ENCODE results near the gene TIMM17A. TPM values are rescaled to one million over a fixed set of nuclear protein-coding genes. Genes with fewer than 3 reads are reported as not detected.

TIMM17A gene
- total RNA-seq, 1 experiment from 2014 or later, result 60.4 TPM

GRCh38 chr1:201988601-201989000, 33.3 kb downstream of the TIMM17A start:
- TF ChIP-seq CTCF (conservative IDR thresholded peaks at IDR 0.05), result no peak
- TF ChIP-seq EZH2 (IDR thresholded peaks at IDR 0.05; ENCODE audit: low read depth), result no peak
- Histone ChIP-seq H3K9me2 (ENCODE audit: insufficient read depth) (no peaks in the 10 kb centered on the region), H3F3A (ENCODE audit: insufficient read depth, low read depth) (peaks cover 9% of the 10 kb centered on the region; the same call in 1 of the 2 replicates), H3K9me3 (ENCODE audit: insufficient read depth, low read depth) (no peaks in the 10 kb centered on the region), H3K4me1 (replicated peaks; ENCODE audit: insufficient read depth) (peaks cover 9% of the 10 kb centered on the region), H4K20me1 (ENCODE audit: insufficient read depth) (no peaks in the 10 kb centered on the region), H2AFZ (no peak overlapping the region), H3K79me2 (ENCODE audit: low read depth) (peaks cover 35% of the 10 kb centered on the region), H3K36me3 (ENCODE audit: low read depth) (peaks cover 8% of the 10 kb centered on the region; the same call in 1 of the 2 replicates), H3K27me3 (ENCODE audit: insufficient read depth, low read depth) (no peaks in the 10 kb centered on the region), H3K4me3 (no peak overlapping the region), H3K27ac (no peak overlapping the region), H3K4me2 (no peak overlapping the region)
- ChIA-PET CTCF (interaction anchor here (0.6 kb wide), 1 partner anchor 503 kb away, joined by 4 read pairs; no protein-coding TSS in a partner anchor), POLR2A (ENCODE audit: unreplicated experiment) (no interaction called here)
- no TSS peak for BruUV-seq (replicated peaks)
- intact Hi-C loops (cut with micrococcal nuclease; ENCODE audit: unreplicated experiment), result no loop called here
- no peak for DNase-seq

- Histone ChIP-seq H3K4me3 (no peak overlapping the region), H3K79me2 (ENCODE audit: low read depth) (peaks cover 26% of the 10 kb centered on the region), H3K4me2 (no peak overlapping the region), H3K9me3 (ENCODE audit: insufficient read depth, low read depth) (no peaks in the 10 kb centered on the region), H3F3A (ENCODE audit: insufficient read depth, low read depth) (peaks cover 9% of the 10 kb centered on the region; the same call in 1 of the 2 replicates), H3K27me3 (ENCODE audit: insufficient read depth, low read depth) (no peaks in the 10 kb centered on the region), H3K27ac (no peak overlapping the region), H4K20me1 (ENCODE audit: insufficient read depth) (no peaks in the 10 kb centered on the region), H3K4me1 (replicated peaks; ENCODE audit: insufficient read depth) (peaks cover under 1% of the 10 kb centered on the region), H2AFZ (no peak overlapping the region), H3K36me3 (ENCODE audit: low read depth) (peaks cover 8% of the 10 kb centered on the region; the same call in 1 of the 2 replicates), H3K9me2 (ENCODE audit: insufficient read depth) (no peaks in the 10 kb centered on the region)
- no TSS peak for BruUV-seq (replicated peaks)
- POLR2A ChIA-PET (ENCODE audit: unreplicated experiment), result no interaction called here
- intact Hi-C loops (cut with micrococcal nuclease; ENCODE audit: unreplicated experiment), result no loop called here
- TF ChIP-seq CTCF (conservative IDR thresholded peaks at IDR 0.05) (no peak), EZH2 (IDR thresholded peaks at IDR 0.05; ENCODE audit: low read depth) (no peak)
- DNase-seq, result no peak
- CTCF ChIA-PET, result no interaction called here
These were observed 34.2 kb downstream of the TIMM17A start for GRCh38 chr1:201989354-201990128.

- Histone ChIP-seq H3K27me3 (ENCODE audit: insufficient read depth, low read depth) (no peaks in the 10 kb centered on the region), H3K9me2 (ENCODE audit: insufficient read depth) (no peaks in the 10 kb centered on the region), H4K20me1 (ENCODE audit: insufficient read depth) (no peaks in the 10 kb centered on the region), H3K4me3 (no peak overlapping the region), H3K36me3 (ENCODE audit: low read depth) (peaks cover 8% of the 10 kb centered on the region; the same call in 1 of the 2 replicates), H3K4me1 (replicated peaks; ENCODE audit: insufficient read depth) (no peaks in the 10 kb centered on the region), H3F3A (ENCODE audit: insufficient read depth, low read depth) (peaks cover 9% of the 10 kb centered on the region; the same call in 1 of the 2 replicates), H2AFZ (no peak overlapping the region), H3K79me2 (ENCODE audit: low read depth) (peaks cover 17% of the 10 kb centered on the region), H3K4me2 (no peak overlapping the region), H3K27ac (no peak overlapping the region), H3K9me3 (ENCODE audit: insufficient read depth, low read depth) (no peaks in the 10 kb centered on the region)
- DNase-seq, result no peak
- TF ChIP-seq EZH2 (IDR thresholded peaks at IDR 0.05; ENCODE audit: low read depth) (no peak), CTCF (conservative IDR thresholded peaks at IDR 0.05) (no peak)
- POLR2A ChIA-PET (ENCODE audit: unreplicated experiment), result no interaction called here
- CTCF ChIA-PET, result no interaction called here
- intact Hi-C loops (cut with micrococcal nuclease; ENCODE audit: unreplicated experiment), result no loop called here
- no TSS peak for BruUV-seq (replicated peaks)
These were observed 35.1 kb downstream of the TIMM17A start for GRCh38 chr1:201990427-201990826.
